T-helper 1 cell (primary cell): ENCODE measurements around the gene SGK1.
"Not testable (repeated sequence)": the region's sequence is repeated elsewhere in the genome, so short reads cannot be mapped to it uniquely, and the experiment has no call there.

Experiments
- DNase-seq, 5 donors: peaks; one replicate each; pipeline ENCODE4 v3.0.0-alpha.2; 2012 to 2020

SGK1 gene

DNA sequence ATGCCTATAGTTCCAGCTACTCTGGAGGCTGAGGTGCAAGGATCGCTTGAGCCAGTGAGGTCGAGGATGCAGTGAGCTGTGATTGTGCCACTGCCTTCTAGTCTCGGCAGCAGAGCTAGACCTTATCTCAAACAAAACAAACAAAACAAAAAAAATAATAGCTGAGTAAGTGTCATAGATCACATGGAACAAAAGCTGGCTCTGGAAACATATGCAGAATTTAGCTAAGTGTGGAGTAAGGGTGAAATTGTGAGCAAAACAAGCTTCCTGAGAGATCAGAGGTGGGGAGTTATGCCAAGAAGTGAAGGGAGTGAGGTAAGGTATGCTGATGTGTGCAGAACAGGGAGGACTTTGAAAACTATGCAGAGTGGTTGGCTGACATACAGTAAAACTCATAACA, 18.7 kb downstream of the SGK1 start:
- no peak for DNase-seq

DNA sequence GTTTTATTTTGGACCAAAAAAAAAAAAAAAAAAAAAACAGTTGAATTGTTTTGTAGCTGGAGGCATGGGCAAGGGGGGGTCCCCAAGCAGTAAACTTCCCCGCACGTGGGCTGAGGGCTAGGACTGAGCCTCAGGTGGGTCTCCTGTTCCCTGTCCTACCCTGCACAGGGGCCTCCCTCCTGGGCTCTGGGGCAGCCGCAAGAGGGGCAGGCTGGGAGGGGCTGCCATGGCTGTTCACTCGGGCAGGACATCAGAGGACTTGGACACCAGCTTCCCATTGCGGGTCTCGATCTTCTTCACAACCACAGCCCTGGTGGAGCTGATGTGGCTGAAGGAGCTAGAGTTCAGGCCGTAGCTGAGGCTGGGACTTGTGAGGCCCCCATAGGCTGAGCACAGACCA, 21.1 kb downstream of the SGK1 start:
- no peak for DNase-seq

GRCh38 chr6:134295953-134296553, 21.9 kb downstream of the SGK1 start:
- DNase-seq = no peak

DNA sequence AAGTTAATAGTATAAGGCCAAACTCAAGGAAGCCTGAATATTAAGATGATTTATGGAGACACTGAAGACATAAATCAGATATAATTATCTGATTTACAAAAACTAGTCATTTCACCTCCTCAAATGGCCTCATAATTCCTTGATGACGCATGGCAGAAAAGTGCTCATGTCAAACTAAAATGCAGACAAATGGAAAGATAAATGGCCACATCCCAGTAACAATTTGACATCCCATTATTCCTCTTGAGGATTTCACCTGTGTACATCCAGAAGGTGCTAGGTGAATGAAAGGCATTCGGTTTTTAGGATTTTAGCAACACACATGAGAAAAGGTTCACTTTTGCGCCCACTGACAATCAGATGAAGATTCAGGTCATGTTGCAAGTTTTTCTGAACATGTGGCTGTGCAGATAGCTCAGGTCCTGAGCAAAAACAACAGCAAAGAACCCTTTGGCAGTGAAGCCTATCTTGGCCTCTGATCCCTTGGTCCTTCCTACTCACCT, 24.2 kb downstream of the SGK1 start:
- DNase-seq = no peak

DNA sequence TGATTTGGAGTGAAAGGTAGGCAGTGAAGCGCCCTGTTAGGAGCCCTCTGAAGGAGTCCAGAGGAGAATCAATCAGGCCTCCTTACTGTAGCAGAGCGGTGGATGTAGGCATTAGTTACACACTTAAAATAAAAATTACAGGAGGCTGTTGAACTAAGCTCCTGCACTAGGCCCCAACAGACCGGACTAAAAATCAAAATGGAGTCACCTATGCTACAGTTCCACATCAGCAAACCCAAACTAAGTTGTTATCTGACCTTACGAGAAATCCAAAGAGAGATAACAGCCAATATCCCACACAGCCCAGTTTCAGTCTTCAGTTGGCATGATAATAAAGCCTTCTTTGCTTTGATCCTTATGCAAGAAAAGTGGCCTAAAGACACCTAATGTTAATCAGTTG, 26.8 kb downstream of the SGK1 start:
- no peak for DNase-seq

DNA sequence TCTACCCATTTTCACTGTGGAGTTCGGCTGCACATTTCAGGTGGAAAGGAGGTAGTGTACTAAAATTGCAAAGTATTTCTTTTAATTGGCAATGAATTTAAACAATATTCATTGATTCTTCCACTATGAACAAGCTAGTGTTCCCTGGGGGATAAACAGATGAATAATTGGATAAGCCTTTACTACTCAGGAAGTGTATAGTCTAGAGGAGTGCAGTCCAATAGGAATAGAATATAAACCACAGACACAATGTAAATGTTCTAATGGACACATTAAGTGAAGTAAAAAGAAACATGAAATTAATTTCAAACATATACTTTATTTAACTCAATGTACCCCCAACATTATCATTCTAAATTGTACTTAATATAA, 28.7 kb downstream of the SGK1 start:
- DNase-seq = no peak

- peak in 1 of 5 donors; percentile 73 for DNase-seq
Observed at GRCh38 chr6:134288538-134289203, 29.2 kb downstream of the SGK1 start.

- peak in 1 of 5 donors; percentile 44 for DNase-seq
Observed at GRCh38 chr6:134287859-134288537, 29.9 kb downstream of the SGK1 start.

DNA sequence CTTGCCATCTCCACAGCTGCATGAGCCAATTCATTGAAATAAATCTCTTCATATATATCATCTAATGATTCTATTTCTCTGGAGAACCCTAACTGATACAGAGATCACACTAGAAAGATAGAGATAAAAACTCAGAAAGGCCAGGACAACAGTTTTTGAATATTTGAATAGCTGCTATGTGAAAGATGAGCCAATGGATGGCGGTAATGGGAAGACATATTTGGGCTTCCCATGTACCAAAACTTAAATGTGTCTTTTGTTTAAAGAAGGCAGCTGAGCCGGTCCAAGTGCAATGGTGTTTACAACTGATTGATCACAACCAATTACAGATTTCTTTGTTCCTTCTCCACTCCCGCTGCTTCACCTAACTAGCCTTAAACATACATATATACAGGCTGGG, 35.1 kb downstream of the SGK1 start:
- no peak for DNase-seq

DNA sequence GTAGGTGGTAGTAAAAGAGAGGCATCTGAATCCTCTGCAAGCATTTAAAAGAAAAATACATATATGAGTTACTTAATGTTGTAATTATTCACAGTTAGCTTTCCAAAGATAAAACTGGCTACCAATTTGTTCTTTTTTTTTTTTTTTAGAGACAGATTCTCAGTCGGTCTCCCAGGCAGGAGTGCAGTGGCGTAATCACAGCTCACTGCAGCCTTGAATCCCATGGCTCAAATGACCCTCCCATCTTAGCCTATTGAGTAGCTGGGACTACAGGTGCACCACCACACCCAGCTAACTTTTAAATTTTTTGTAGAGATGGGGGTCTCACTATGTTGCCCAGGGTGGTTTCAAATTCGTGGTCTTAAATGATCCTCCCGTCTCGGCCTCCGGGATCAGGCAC, 36.5 kb downstream of the SGK1 start:
- DNase-seq = no peak

- no peak for DNase-seq
Observed at GRCh38 chr6:134278000-134278399, 39.9 kb downstream of the SGK1 start.

GRCh38 chr6:134276891-134277377, 41.0 kb downstream of the SGK1 start:
- peak in 1 of 5 donors; percentile 65 for DNase-seq

- DNase-seq = peak in 1 of 5 donors; percentile 32
Observed at GRCh38 chr6:134272374-134272773, 45.5 kb downstream of the SGK1 start.

GRCh38 chr6:134267917-134268361, 50.0 kb downstream of the SGK1 start:
- DNase-seq = no peak

DNA sequence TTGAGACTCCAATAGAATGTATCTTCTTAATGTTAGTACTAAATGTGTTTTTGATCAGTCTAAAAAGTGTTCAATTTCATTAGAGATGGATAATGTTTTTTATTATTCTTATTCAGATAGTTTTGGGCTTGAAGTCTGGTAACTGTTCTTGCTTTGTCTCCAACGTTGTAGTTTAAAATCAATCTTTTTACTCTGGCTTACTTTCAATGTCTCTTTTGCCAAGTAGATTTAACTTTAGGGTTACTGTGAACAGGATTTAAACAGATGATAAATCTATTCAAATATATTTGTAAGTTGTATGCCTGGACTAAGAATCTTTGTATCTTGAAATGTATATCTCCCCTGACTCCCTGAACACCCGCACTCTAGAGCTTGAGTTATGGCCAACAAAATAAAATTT, 51.1 kb downstream of the SGK1 start:
- DNase-seq = no peak

DNA sequence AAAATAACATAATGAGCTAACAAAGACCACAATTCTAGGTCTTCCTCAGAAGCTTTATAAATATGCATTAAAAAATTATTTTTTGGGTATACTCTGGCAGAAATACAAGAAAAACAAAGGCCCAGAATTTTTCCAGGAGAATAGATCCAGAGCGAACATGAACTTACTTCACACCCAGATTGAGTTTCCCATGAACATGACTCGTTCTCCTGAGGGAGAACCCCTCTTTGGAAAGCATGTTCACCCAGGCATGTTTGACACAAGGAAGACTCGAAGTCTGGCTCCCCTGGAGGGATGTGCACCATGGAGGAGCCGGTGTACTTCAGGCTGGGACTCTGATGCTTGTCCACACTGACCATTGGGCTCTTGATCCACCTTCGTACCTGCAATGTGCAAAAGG, 56.1 kb downstream of the SGK1 start:
- no peak for DNase-seq

- DNase-seq = no peak
Observed at GRCh38 chr6:134258849-134259306, 59.0 kb downstream of the SGK1 start.

DNA sequence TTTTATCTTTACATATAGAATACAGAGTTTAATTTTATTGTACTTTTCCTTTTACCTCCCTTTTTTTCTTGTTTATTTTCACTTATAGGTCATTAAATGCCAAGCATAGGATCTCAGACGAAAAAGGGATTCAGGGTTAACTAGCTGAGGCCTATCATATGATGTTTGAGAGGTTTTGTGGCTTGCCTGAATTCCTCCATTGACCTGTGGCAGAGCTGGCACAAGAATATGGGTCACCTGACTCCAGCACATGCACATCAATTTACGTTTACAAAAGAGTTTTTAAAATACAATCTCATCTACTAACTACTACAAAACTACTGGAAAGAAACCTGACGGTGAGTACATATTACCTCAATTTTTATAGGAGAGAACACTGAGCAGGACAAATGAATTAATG, 60.4 kb downstream of the SGK1 start:
- no peak for DNase-seq

DNA sequence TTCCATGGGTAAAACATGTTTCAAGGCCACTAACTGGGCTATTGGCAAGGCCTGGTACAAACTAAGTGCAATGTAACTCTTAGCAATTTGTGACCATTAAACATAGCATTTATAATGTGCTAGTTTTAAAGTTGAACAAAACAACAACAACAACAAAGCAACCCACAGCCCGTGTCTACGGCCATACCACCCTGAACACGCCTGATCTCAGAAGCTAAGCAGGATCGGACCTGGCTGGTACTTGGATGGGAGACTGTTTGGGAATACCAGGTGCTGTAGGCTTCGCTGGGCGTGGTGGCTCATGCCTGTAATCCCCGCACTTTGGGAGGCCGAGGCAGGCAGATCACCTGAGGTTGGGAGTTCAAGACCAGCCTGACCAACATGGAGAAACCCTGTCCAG, 61.0 kb downstream of the SGK1 start:
- no peak for DNase-seq

- not testable (repeated sequence) for DNase-seq
Observed at GRCh38 chr6:134255280-134255679, 62.6 kb downstream of the SGK1 start.

DNA sequence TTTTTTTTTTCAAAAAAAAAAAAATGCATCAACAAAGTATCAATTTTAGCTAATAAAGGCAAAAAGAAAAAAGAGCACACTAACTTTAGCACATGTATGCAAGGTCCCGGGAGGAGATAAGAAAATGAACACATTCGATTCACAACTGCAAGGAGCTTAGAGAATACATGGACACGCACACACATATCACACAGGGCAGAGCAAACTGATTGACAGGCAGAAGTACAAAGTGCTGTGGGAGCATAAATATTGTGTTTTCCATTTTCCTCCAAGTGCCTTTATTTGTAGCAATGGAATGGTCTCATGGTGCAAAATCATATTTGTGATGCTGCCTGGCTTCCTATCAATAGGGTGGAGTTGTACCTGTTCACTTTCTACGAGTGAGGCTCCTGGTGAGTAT, 63.8 kb downstream of the SGK1 start:
- no peak for DNase-seq

- no peak for DNase-seq
Observed at GRCh38 chr6:134253681-134254080, 64.2 kb downstream of the SGK1 start.

DNA sequence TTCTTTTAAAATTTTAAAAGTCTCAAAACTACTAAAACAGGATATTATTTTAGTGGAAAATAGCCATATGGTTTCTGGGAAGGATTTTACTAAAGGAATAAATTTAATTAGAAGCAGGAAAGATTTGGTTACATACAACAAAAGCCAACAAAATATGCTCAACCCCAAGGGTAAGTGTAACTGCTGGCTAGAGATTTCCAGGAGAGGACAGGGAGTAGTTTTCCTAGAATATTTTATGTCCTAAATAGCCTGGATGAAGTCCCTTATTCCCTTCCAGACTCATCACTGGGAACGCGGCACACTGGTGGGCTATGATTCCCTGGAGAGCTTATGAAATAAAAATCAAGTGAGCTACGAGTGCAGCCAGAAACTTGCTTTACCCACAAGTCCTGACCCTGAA, 66.6 kb downstream of the SGK1 start:
- no peak for DNase-seq

GRCh38 chr6:134250776-134251175, 67.1 kb downstream of the SGK1 start:
- DNase-seq = no peak
